Chondrocyte (in vitro differentiated cells): Measurements from ENCODE around the gene CTIF. TPM values are rescaled to one million over a fixed set of nuclear protein-coding genes. Genes with fewer than 3 reads are reported as not detected.
A peak's percentile ranks its signal among the peaks of the same experiment; 100 is the strongest.

Experiments used
- DNase-seq: peaks from one replicate; pipeline ENCODE4 v3.0.0; 2021; ENCODE audit warnings: mixed read lengths, low spot score
- H3K27ac Mint-ChIP-seq: one replicate; pipeline ENCODE4 v1.8.0; 2021; ENCODE audit warnings: mild to moderate bottlenecking, moderate library complexity, mixed read lengths; ENCODE audit not compliant: unreplicated experiment
- H3K27me3 Mint-ChIP-seq: 2 replicates; pipeline ENCODE4 v1.8.0; 2021; ENCODE audit warnings: low read depth, mixed read lengths
- H3K36me3 Mint-ChIP-seq: 2 replicates; pipeline ENCODE4 v1.8.0; 2021; ENCODE audit warnings: low read depth, mixed read lengths
- H3K4me1 Mint-ChIP-seq: 2 replicates; pipeline ENCODE4 v1.8.0; 2021; ENCODE audit warnings: low read depth, mild to moderate bottlenecking, mixed read lengths
- H3K4me3 Mint-ChIP-seq: one replicate; pipeline ENCODE4 v1.8.0; 2021; ENCODE audit warnings: mild to moderate bottlenecking, moderate library complexity, mixed read lengths; ENCODE audit not compliant: unreplicated experiment
- H3K9me3 Mint-ChIP-seq: 2 replicates; pipeline ENCODE4 v1.8.0; 2021; ENCODE audit warnings: low read depth, mixed read lengths
- CTCF ChIP-seq: fragments of 200-600 bp; sonication (generic); IDR thresholded peaks from 2 replicates; pipeline ENCODE4 v1.5.0; 2021; ENCODE audit warnings: antibody characterized with exemption, mild to moderate bottlenecking, moderate library complexity
- total RNA-seq: library from RNA; stranded (reverse); gene quantifications from 3 replicates; pipeline ENCODE4 v1.2.1, GENCODE V29; 2021

Gene CTIF
- total RNA-seq, 1 donor from 2014 or later = 184 TPM

GRCh38 chr18:48874233-48874632 is 335.4 kb downstream of the CTIF start:
- Mint-ChIP-seq H3K9me3 (no peaks in the 10 kb centered on the region), H3K4me3 (no peak overlapping the region), H3K4me1 (peaks cover 65% of the 10 kb centered on the region), H3K27me3 (no peaks in the 10 kb centered on the region), H3K36me3 (no peaks in the 10 kb centered on the region), H3K27ac (peak overlapping the region; percentile 99)
- DNase-seq = peak; percentile 46
- TF ChIP-seq CTCF = no peak

GRCh38 chr18:48874701-48875162 is 335.9 kb downstream of the CTIF start:
- no peaks in the 10 kb centered on the region for H3K36me3 Mint-ChIP-seq
- no peaks in the 10 kb centered on the region for H3K27me3 Mint-ChIP-seq
- TF ChIP-seq CTCF = no peak
- no peaks in the 10 kb centered on the region for H3K9me3 Mint-ChIP-seq
- DNase-seq = peak; percentile 72
- H3K4me1 Mint-ChIP-seq = peaks cover 65% of the 10 kb centered on the region
- no peak overlapping the region for H3K4me3 Mint-ChIP-seq
- H3K27ac Mint-ChIP-seq = peak overlapping the region; percentile 99

DNA sequence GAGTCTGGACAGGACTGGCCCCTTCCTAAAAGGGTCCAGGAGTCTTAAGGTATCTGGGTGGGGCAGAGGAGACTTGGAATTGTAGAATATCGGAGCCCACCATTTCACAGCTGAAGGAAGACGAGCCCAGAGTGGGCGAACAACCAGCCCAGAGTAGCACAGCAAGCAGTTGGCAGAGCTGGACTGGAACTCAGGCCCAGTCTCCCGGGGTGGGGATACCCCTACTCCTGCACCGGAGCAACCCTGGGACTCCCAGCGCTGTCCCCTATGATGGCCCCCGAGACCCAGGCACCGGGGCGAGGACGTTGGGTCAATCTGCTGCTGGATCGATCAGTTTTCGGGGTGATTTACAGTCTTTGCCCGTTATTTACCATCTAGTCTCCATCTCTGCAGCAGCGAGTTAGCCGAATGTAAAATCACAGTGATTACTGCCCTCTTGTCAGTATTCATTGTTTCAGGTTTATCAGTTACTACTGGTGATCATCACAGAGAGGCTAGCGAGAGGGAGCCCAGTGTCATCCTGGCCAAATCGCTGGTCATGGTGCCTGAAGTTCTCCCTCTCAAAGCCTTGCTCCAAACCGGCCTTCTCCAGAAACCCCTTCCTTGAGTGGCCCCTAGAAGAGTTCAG is 336.6 kb downstream of the CTIF start:
- Mint-ChIP-seq H3K27ac (peak overlapping the region; percentile 51), H3K4me3 (no peak overlapping the region), H3K27me3 (no peaks in the 10 kb centered on the region), H3K36me3 (no peaks in the 10 kb centered on the region), H3K9me3 (no peaks in the 10 kb centered on the region), H3K4me1 (peaks cover 65% of the 10 kb centered on the region)
- TF ChIP-seq CTCF = no peak
- peak; percentile 79 for DNase-seq

DNA sequence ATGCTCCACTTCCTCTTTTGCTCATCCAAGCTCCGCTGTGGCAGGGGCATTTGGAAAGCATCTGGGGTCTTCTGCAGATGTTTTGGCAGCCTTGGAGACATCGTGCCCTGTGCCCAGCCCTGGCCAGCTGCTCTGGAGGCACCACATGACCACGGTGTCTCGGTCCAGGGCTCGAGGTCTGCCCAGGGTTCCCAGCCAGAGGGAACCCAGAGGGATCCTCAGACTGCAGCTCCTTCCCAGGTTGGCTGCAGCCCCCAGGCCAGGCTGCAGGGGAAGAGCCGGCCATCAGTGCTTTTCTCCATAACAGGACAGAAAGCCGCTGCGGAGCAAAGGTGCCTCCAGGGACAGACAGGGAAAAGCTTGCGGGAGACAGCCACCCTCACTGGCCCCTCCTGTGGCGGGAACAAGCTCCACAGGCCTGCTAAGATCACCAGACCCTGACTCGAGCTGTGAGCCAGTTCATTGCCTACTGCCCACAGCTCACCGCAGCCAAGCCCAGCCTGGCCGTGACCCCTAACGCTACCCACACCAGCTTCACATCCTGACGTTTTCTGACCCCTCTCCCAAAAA is 337.2 kb downstream of the CTIF start:
- DNase-seq = peak; percentile 85
- Mint-ChIP-seq H3K27me3 (no peaks in the 10 kb centered on the region), H3K4me3 (no peak overlapping the region), H3K4me1 (peaks cover 65% of the 10 kb centered on the region), H3K36me3 (no peaks in the 10 kb centered on the region), H3K9me3 (no peaks in the 10 kb centered on the region), H3K27ac (peak overlapping the region; percentile 61)
- peak; percentile 42 for TF ChIP-seq CTCF

GRCh38 chr18:48876590-48876989 is 337.8 kb downstream of the CTIF start:
- no peak overlapping the region for H3K4me3 Mint-ChIP-seq
- DNase-seq = peak; percentile 40
- peak overlapping the region; percentile 61 for H3K27ac Mint-ChIP-seq
- H3K9me3 Mint-ChIP-seq = no peaks in the 10 kb centered on the region
- H3K27me3 Mint-ChIP-seq = no peaks in the 10 kb centered on the region
- peaks cover 62% of the 10 kb centered on the region for H3K4me1 Mint-ChIP-seq
- no peak for TF ChIP-seq CTCF
- no peaks in the 10 kb centered on the region for H3K36me3 Mint-ChIP-seq
